A549 (cell line): ENCODE results near the gene ZNF132. TPM values are rescaled to one million over a fixed set of nuclear protein-coding genes. Genes with fewer than 3 reads are reported as not detected.

Experiments used
- ATAC-seq, 2 experiments: fragments of 200-7000 bp in 1 of 2; fragments of >200 bp in 1 of 2; cut with Nextera tagmentation in 1 of 2; cut with Tn5 transposase in 1 of 2; 3 replicates each; pipeline versions ENCODE4 v1.8.0 to v1.9.1; 2018 to 2020; ENCODE audit warnings: mild to moderate bottlenecking in 1 of 2, moderate library complexity in 1 of 2
- CTCF ChIA-PET: fragments of 300-600 bp; sonication (Branson Sonifier 250); formaldehyde crosslinking; extraction: SDS; loops from one replicate; lab custom pipeline; 2021; ENCODE audit warnings: antibody characterized with exemption, inconsistent platforms; lab: Yijun Ruan, JAX
- POLR2A ChIA-PET: fragments of 350-600 bp; formaldehyde crosslinking; extraction: SDS; loops from one replicate; lab custom pipeline; 2021; ENCODE audit warnings: antibody characterized with exemption, inconsistent platforms; lab: Yijun Ruan, JAX
- DNase-seq, 2 experiments: peaks; one replicate each; pipeline versions ENCODE4 v3.0.0 to v3.0.0-alpha.2; 2011 to 2016; ENCODE audit warnings: low read depth in 1 of 2, low spot score in 1 of 2
- FAIRE-seq: peaks from 2 replicates; lab custom pipeline; 2011; peaks lifted over from hg19 to GRCh38; lab: Jason Lieb, UNC
- H3K27ac ChIP-seq, 2 experiments: fragments of >200 bp; sonication (Bioruptor Twin); formaldehyde crosslinking; 3 replicates each; pipeline ENCODE4 v1.5.1; 2016 to 2017
- H3K4me1 ChIP-seq: fragments of >200 bp; sonication (Bioruptor Twin); formaldehyde crosslinking; 3 replicates; pipeline ENCODE4 v1.6.1; 2016
- H3K4me2 ChIP-seq: fragments of >200 bp; sonication (Bioruptor Twin); formaldehyde crosslinking; 3 replicates; pipeline ENCODE4 v1.6.1; 2016
- H3K4me3 ChIP-seq: fragments of >200 bp; sonication (Bioruptor Twin); formaldehyde crosslinking; 3 replicates; pipeline ENCODE4 v1.5.1; 2016
- H3K9me3 ChIP-seq: fragments of >200 bp; sonication (Bioruptor Twin); formaldehyde crosslinking; 3 replicates; pipeline ENCODE4 v1.6.1; 2016
- CBX2 ChIP-seq: fragments of 200-600 bp; sonication (generic); IDR thresholded peaks from 2 replicates; pipeline ENCODE4 v1.6.1; 2016; ENCODE audit warnings: low read depth, mild to moderate bottlenecking, borderline replicate concordance
- CEBPB ChIP-seq, 2 experiments: fragments of >200 bp in 1 of 2; sonication (Bioruptor Twin) in 1 of 2; formaldehyde crosslinking in 1 of 2; IDR thresholded peaks; 2 replicates each; pipeline ENCODE4 v1.6.1; 2012 to 2016
- CHD2 ChIP-seq: fragments of 150-350 bp; IDR thresholded peaks from 2 replicates; pipeline ENCODE4 v1.6.1; 2014; ENCODE audit warnings: low read length; ENCODE audit not compliant: partially characterized antibody
- CHD4 ChIP-seq: fragments of 200-600 bp; sonication (generic); IDR thresholded peaks from 2 replicates; pipeline ENCODE4 v1.6.1; 2016; ENCODE audit warnings: antibody characterized with exemption, mild to moderate bottlenecking, borderline replicate concordance
- EP300 ChIP-seq, 2 experiments: fragments of >200 bp; sonication (Bioruptor Twin); formaldehyde crosslinking; IDR thresholded peaks; 2 replicates in 1 of 2; 3 replicates in 1 of 2; pipeline ENCODE4 v1.6.1; 2016 to 2017
- ESRRA ChIP-seq: fragments of 150-350 bp; IDR thresholded peaks from 2 replicates; pipeline ENCODE4 v1.6.1; 2014; ENCODE audit warnings: mild to moderate bottlenecking, low read length, borderline replicate concordance
- HDAC2 ChIP-seq: fragments of 200-600 bp; sonication (generic); IDR thresholded peaks from 2 replicates; pipeline ENCODE4 v1.6.1; 2016
- HOXA7 ChIP-seq: fragments of 250-450 bp; sonication (Bioruptor Pico); IDR thresholded peaks from 2 replicates; pipeline ENCODE4 v1.5.0; 2020; ENCODE audit warnings: mild to moderate bottlenecking, moderate library complexity
- HOXB5 ChIP-seq: fragments of 250-450 bp; sonication (Bioruptor Pico); IDR thresholded peaks from 2 replicates; pipeline ENCODE4 v1.5.0; 2020; ENCODE audit warnings: mild to moderate bottlenecking, moderate library complexity
- MAFK ChIP-seq: fragments of 450-650 bp; IDR thresholded peaks from 2 replicates; pipeline ENCODE4 v1.6.1; 2014; ENCODE audit not compliant: partially characterized antibody
- MAZ ChIP-seq: fragments of 150-350 bp; IDR thresholded peaks from 2 replicates; pipeline ENCODE4 v1.6.1; 2014; ENCODE audit warnings: antibody characterized with exemption, low read depth, low read length, borderline replicate concordance
- PHF8 ChIP-seq: fragments of 200-600 bp; sonication (generic); IDR thresholded peaks from 2 replicates; pipeline ENCODE4 v1.6.1; 2016; ENCODE audit warnings: low read depth, mild to moderate bottlenecking, antibody characterized with exemption, moderate library complexity, borderline replicate concordance
- POLR2A ChIP-seq: IDR thresholded peaks from 2 replicates; pipeline ENCODE4 v1.6.1; 2012; ENCODE audit warnings: mild to moderate bottlenecking, low read length
- RAD21 ChIP-seq, 2 experiments: fragments of >200 bp in 1 of 2; sonication (Bioruptor Twin) in 1 of 2; formaldehyde crosslinking in 1 of 2; IDR thresholded peaks in 1 of 2; conservative IDR thresholded peaks in 1 of 2; 2 replicates in 1 of 2; 3 replicates in 1 of 2; pipeline ENCODE4 v1.6.1; 2012 to 2018; ENCODE audit warnings: inconsistent platforms in 1 of 2
- RARB ChIP-seq: fragments of 250-450 bp; sonication (Bioruptor Pico); IDR thresholded peaks from 2 replicates; pipeline ENCODE4 v1.8.0; 2021; ENCODE audit warnings: mild to moderate bottlenecking, moderate library complexity
- RNF2 ChIP-seq: fragments of 200-600 bp; sonication (generic); IDR thresholded peaks from 2 replicates; pipeline ENCODE4 v1.6.1; 2016; ENCODE audit warnings: low read depth, mild to moderate bottlenecking, antibody characterized with exemption, moderate library complexity, borderline replicate concordance
- SREBF2 ChIP-seq: fragments of 450-650 bp; IDR thresholded peaks from 2 replicates; pipeline ENCODE4 v1.6.1; 2014; ENCODE audit warnings: mild to moderate bottlenecking, moderate library complexity
- ZSCAN20 ChIP-seq: fragments of 250-450 bp; sonication (Bioruptor Pico); IDR thresholded peaks from 2 replicates; pipeline ENCODE4 v1.8.0; 2022; ENCODE audit warnings: mild to moderate bottlenecking, moderate library complexity
- WGBS: methylation state at CpG from one replicate; pipeline ENCODE4 v1.1.6; 2017; ENCODE audit errors: missing lambda C conversion rate; 5-methylcytosine and 5-hydroxymethylcytosine counted together
- polyA plus RNA-seq, 4 experiments: library from polyadenylated mRNA; depleted of rRNA in 3 of 4; stranded (reverse); fragments of >200 nt; fragmentation: RNase III in 1 of 4; extraction: RNeasy Plus Mini Kit Qiagen cat#74134 plus additional on column Dnase treatment in 1 of 4; gene quantifications; 2 replicates in 3 of 4; 3 replicates in 1 of 4; pipeline ENCODE4 v1.2.3, GENCODE V29; 2011 to 2017
- TF ChIP-seq, protein P1 (sequence below): fragments of 200-600 bp; sonication (generic); IDR thresholded peaks from 2 replicates; pipeline ENCODE4 v1.6.1; 2016; ENCODE audit warnings: antibody characterized with exemption, mild to moderate bottlenecking, moderate library complexity
- TF ChIP-seq, protein P2 (sequence below): fragments of 150-350 bp; IDR thresholded peaks from 2 replicates; pipeline ENCODE4 v1.6.1; 2014; ENCODE audit warnings: low read depth, mild to moderate bottlenecking, low read length

ZNF132 gene
- polyA plus RNA-seq, 2 of the 4 experiments (the other 2 are of a cell fraction) = 0.05 to 0.16 TPM

DNA sequence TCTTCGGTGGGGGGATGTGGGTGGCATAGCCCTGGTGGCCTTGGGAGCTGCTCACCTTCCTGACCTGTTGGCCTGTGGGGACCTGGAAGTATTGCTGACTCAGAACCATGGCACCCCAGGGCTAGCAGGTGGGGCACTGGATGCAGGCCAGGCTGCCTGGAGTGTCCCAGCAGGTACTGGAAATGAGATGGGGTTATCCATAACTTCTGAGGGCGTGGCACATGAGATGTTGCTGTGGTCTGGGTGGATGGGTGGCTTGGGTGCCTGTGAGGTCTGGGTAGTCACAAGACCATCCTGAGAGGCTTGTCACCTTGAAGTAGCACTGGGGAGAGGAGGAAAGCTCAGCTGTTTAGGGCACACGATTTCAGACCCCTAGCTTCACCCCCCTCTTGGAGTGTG lies 45.1 kb downstream of the ZNF132 start:
- ATAC-seq (peak in 1 of 2 experiments; percentile 4), DNase-seq (peak in 1 of 2 experiments; percentile 46), FAIRE-seq (no peak)
- CTCF ChIA-PET = interaction anchor here (1.0 kb wide), 1 partner anchor 124 kb away, joined by 4 read pairs; no protein-coding TSS in a partner anchor
- Histone ChIP-seq H3K9me3 (no peaks in the 10 kb centered on the region), H3K4me1 (peaks cover 30% of the 10 kb centered on the region; the same call in 2 of the 3 replicates), H3K4me2 (no peak overlapping the region; the same call in 2 of the 3 replicates)
- 44% methylated on average over 3 of the region's 3 CpGs for WGBS
- TF ChIP-seq, protein P1, sequence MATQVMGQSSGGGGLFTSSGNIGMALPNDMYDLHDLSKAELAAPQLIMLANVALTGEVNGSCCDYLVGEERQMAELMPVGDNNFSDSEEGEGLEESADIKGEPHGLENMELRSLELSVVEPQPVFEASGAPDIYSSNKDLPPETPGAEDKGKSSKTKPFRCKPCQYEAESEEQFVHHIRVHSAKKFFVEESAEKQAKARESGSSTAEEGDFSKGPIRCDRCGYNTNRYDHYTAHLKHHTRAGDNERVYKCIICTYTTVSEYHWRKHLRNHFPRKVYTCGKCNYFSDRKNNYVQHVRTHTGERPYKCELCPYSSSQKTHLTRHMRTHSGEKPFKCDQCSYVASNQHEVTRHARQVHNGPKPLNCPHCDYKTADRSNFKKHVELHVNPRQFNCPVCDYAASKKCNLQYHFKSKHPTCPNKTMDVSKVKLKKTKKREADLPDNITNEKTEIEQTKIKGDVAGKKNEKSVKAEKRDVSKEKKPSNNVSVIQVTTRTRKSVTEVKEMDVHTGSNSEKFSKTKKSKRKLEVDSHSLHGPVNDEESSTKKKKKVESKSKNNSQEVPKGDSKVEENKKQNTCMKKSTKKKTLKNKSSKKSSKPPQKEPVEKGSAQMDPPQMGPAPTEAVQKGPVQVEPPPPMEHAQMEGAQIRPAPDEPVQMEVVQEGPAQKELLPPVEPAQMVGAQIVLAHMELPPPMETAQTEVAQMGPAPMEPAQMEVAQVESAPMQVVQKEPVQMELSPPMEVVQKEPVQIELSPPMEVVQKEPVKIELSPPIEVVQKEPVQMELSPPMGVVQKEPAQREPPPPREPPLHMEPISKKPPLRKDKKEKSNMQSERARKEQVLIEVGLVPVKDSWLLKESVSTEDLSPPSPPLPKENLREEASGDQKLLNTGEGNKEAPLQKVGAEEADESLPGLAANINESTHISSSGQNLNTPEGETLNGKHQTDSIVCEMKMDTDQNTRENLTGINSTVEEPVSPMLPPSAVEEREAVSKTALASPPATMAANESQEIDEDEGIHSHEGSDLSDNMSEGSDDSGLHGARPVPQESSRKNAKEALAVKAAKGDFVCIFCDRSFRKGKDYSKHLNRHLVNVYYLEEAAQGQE = no peak
- TF ChIP-seq MAFK (peak; percentile 69), ZSCAN20 (CRISPR knock-in tag) (no peak)
- TF ChIP-seq, all 56 proteins: peak for 1
- Histone ChIP-seq H3K4me3 (no peak overlapping the region), H3K27ac (peak overlapping the region in 1 of 2 experiments; percentile 3; a peak in 2 of 6 replicates)
- POLR2A ChIA-PET = interaction anchor here (1.0 kb wide), 1 partner anchor 149 kb away, joined by 3 read pairs; no protein-coding TSS in a partner anchor

DNA sequence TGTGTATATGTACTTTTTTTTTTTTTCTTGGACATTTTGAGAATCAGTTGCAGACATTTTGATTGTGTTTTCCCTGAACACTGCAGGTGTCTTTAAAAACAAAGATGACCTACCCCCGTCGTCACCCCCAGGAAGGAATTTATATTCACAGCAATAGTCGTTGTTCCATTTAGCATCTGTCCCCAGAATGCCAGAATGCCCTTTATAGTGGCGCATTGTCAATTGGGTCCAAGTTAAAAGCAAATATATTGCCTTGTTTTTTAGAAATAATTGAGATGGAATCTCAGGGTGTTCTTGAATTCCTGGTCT lies 46.3 kb downstream of the ZNF132 start:
- TF ChIP-seq MAZ (no peak), RARB (CRISPR knock-in tag) (no peak), CEBPB (IDR thresholded peaks at IDR 0.05) (no peak), ESRRA (no peak), EP300 (IDR thresholded peaks at IDR 0.05) (no peak), HOXA7 (no peak), CHD4 (no peak), ZSCAN20 (CRISPR knock-in tag) (no peak), CBX2 (no peak), RAD21 (conservative IDR thresholded peaks at IDR 0.05 in 1 of 2, IDR thresholded peaks at IDR 0.05 in 1 of 2) (no peak), POLR2A (no peak), SREBF2 (no peak), HOXB5 (CRISPR knock-in tag) (no peak), RNF2 (no peak), PHF8 (no peak), HDAC2 (no peak), CHD2 (no peak)
- TF ChIP-seq, protein P2, sequence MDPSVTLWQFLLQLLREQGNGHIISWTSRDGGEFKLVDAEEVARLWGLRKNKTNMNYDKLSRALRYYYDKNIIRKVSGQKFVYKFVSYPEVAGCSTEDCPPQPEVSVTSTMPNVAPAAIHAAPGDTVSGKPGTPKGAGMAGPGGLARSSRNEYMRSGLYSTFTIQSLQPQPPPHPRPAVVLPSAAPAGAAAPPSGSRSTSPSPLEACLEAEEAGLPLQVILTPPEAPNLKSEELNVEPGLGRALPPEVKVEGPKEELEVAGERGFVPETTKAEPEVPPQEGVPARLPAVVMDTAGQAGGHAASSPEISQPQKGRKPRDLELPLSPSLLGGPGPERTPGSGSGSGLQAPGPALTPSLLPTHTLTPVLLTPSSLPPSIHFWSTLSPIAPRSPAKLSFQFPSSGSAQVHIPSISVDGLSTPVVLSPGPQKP = no peak
- POLR2A ChIA-PET = no interaction called here
- CTCF ChIA-PET = no interaction called here
- 87% methylated on average over 4 of the region's 4 CpGs for WGBS
- DNase-seq (no peak), FAIRE-seq (no peak), ATAC-seq (no peak)
- H3K27ac ChIP-seq = no peak overlapping the region
- peaks cover 38% of the 10 kb centered on the region; the same call in 2 of the 3 replicates for H3K4me1 ChIP-seq
- H3K4me3 ChIP-seq = no peak overlapping the region
- no peaks in the 10 kb centered on the region for H3K9me3 ChIP-seq
- no peak overlapping the region for H3K4me2 ChIP-seq
